Astrocyte (in vitro differentiated cells and primary cell): Measurements from ENCODE around the gene GRB2. TPM values are rescaled to one million over a fixed set of nuclear protein-coding genes. Genes with fewer than 3 reads are reported as not detected.

Experiments
- DNase-seq: peaks from one replicate; pipeline ENCODE4 v3.0.0-alpha.2; 2010; ENCODE audit warnings: low read depth
- FAIRE-seq: peaks from 2 replicates; lab custom pipeline; 2011; peaks lifted over from hg19 to GRCh38; lab: Jason Lieb, UNC
- H2AFZ ChIP-seq: 2 replicates; pipeline ENCODE4 v1.6.0; 2012; ENCODE audit warnings: low read depth, low read length, inconsistent platforms
- H3K27ac ChIP-seq: 2 replicates; pipeline ENCODE4 v1.5.1; 2011; ENCODE audit warnings: low read depth, low read length, inconsistent platforms
- H3K27me3 ChIP-seq: 2 replicates; pipeline ENCODE4 v1.6.0; 2011; ENCODE audit warnings: low read length, inconsistent platforms; ENCODE audit not compliant: insufficient read depth
- H3K36me3 ChIP-seq: 2 replicates; pipeline ENCODE4 v1.5.1; 2011; ENCODE audit warnings: low read length, inconsistent platforms; ENCODE audit not compliant: insufficient read depth
- H3K4me1 ChIP-seq: 2 replicates; pipeline ENCODE4 v1.5.1; 2011; ENCODE audit warnings: low read length, inconsistent platforms; ENCODE audit not compliant: insufficient read depth
- H3K4me2 ChIP-seq: 2 replicates; pipeline ENCODE4 v1.6.0; 2012; ENCODE audit warnings: low read length, inconsistent platforms
- H3K4me3 ChIP-seq: 2 replicates; pipeline ENCODE4 v1.5.1; 2011; ENCODE audit warnings: low read depth, mild to moderate bottlenecking, low read length, inconsistent platforms; ENCODE audit not compliant: insufficient read depth
- H3K79me2 ChIP-seq: 2 replicates; pipeline ENCODE4 v1.6.0; 2012; ENCODE audit warnings: mild to moderate bottlenecking, low read length, inconsistent platforms; ENCODE audit not compliant: insufficient read depth
- H3K9ac ChIP-seq: 2 replicates; pipeline ENCODE4 v1.6.0; 2012; ENCODE audit warnings: mild to moderate bottlenecking, low read length, inconsistent platforms
- H3K9me3 ChIP-seq: 2 replicates; pipeline ENCODE4 v1.5.1; 2012; ENCODE audit warnings: low read depth, mild to moderate bottlenecking, low read length, inconsistent platforms; ENCODE audit not compliant: insufficient read depth
- H4K20me1 ChIP-seq: 2 replicates; pipeline ENCODE4 v1.6.0; 2012; ENCODE audit warnings: low read length, inconsistent platforms; ENCODE audit not compliant: insufficient read depth
- H3K27ac Mint-ChIP-seq: one replicate; pipeline ENCODE4 v1.8.0; 2021; ENCODE audit warnings: mild to moderate bottlenecking, mixed read lengths; ENCODE audit not compliant: unreplicated experiment
- H3K27me3 Mint-ChIP-seq: one replicate; pipeline ENCODE4 v1.8.0; 2021; ENCODE audit warnings: low read depth, mixed read lengths; ENCODE audit not compliant: unreplicated experiment
- H3K36me3 Mint-ChIP-seq: one replicate; pipeline ENCODE4 v1.8.0; 2021; ENCODE audit warnings: low read depth, mixed read lengths; ENCODE audit not compliant: unreplicated experiment
- H3K4me1 Mint-ChIP-seq: one replicate; pipeline ENCODE4 v1.8.0; 2021; ENCODE audit warnings: low read depth, mixed read lengths; ENCODE audit not compliant: unreplicated experiment
- H3K4me3 Mint-ChIP-seq: one replicate; pipeline ENCODE4 v1.8.0; 2021; ENCODE audit warnings: mild to moderate bottlenecking, moderate library complexity, mixed read lengths; ENCODE audit not compliant: unreplicated experiment
- H3K9me3 Mint-ChIP-seq: one replicate; pipeline ENCODE4 v1.8.0; 2021; ENCODE audit warnings: mild to moderate bottlenecking, mixed read lengths; ENCODE audit not compliant: unreplicated experiment
- CTCF ChIP-seq: IDR thresholded peaks from 2 replicates; pipeline ENCODE4 v1.5.1; 2011; ENCODE audit warnings: low read depth, mild to moderate bottlenecking, inconsistent platforms, low read length, moderate library complexity; ENCODE audit not compliant: insufficient read depth
- EZH2 ChIP-seq: IDR thresholded peaks from 2 replicates; pipeline ENCODE4 v1.6.1; 2012; ENCODE audit warnings: mild to moderate bottlenecking, low read length, inconsistent platforms; ENCODE audit not compliant: insufficient read depth
- total RNA-seq: library from RNA; stranded (reverse); gene quantifications from 2 replicates; pipeline ENCODE4 v1.2.1, GENCODE V29; 2021

The GRB2 gene
- total RNA-seq, 1 donor from 2014 or later = 168 TPM

GRCh38 chr17:75352079-75352569, 53.4 kb downstream of the GRB2 start:
- Histone ChIP-seq H4K20me1 (peaks cover 88% of the 10 kb centered on the region), H3K36me3 (no peaks in the 10 kb centered on the region), H3K9ac (no peak overlapping the region), H3K4me1 (peaks cover 8% of the 10 kb centered on the region), H3K79me2 (peaks cover 91% of the 10 kb centered on the region), H3K4me3 (no peak overlapping the region), H3K4me2 (no peak overlapping the region), H2AFZ (no peak overlapping the region), H3K9me3 (no peaks in the 10 kb centered on the region), H3K27me3 (no peaks in the 10 kb centered on the region), H3K27ac (no peak overlapping the region)
- peaks cover 34% of the 10 kb centered on the region for H3K4me1 Mint-ChIP-seq
- TF ChIP-seq CTCF (no peak), EZH2 (no peak)
- no peaks in the 10 kb centered on the region for H3K27me3 Mint-ChIP-seq
- no peak overlapping the region for H3K4me3 Mint-ChIP-seq
- DNase-seq = no peak
- no peaks in the 10 kb centered on the region for H3K9me3 Mint-ChIP-seq
- H3K27ac Mint-ChIP-seq = peak overlapping the region; percentile 24
- peaks cover 6% of the 10 kb centered on the region for H3K36me3 Mint-ChIP-seq
- no peak for FAIRE-seq

GRCh38 chr17:75350706-75351105, 54.8 kb downstream of the GRB2 start:
- TF ChIP-seq CTCF (no peak), EZH2 (no peak)
- Histone ChIP-seq H3K4me3 (no peak overlapping the region), H3K27me3 (no peaks in the 10 kb centered on the region), H3K36me3 (no peaks in the 10 kb centered on the region), H3K79me2 (peaks cover 90% of the 10 kb centered on the region), H3K4me1 (peaks cover 13% of the 10 kb centered on the region), H3K27ac (no peak overlapping the region), H2AFZ (no peak overlapping the region), H3K9ac (no peak overlapping the region), H3K4me2 (no peak overlapping the region), H4K20me1 (peaks cover 90% of the 10 kb centered on the region), H3K9me3 (no peaks in the 10 kb centered on the region)
- no peak overlapping the region for H3K4me3 Mint-ChIP-seq
- H3K27me3 Mint-ChIP-seq = no peaks in the 10 kb centered on the region
- DNase-seq = no peak
- H3K4me1 Mint-ChIP-seq = peaks cover 41% of the 10 kb centered on the region
- H3K27ac Mint-ChIP-seq = peak overlapping the region; percentile 41
- no peaks in the 10 kb centered on the region for H3K9me3 Mint-ChIP-seq
- no peak for FAIRE-seq
- peaks cover 6% of the 10 kb centered on the region for H3K36me3 Mint-ChIP-seq

- Histone ChIP-seq H2AFZ (no peak overlapping the region), H3K27ac (no peak overlapping the region), H3K9ac (no peak overlapping the region), H4K20me1 (peaks cover 90% of the 10 kb centered on the region), H3K4me3 (no peak overlapping the region), H3K36me3 (no peaks in the 10 kb centered on the region), H3K79me2 (peaks cover 90% of the 10 kb centered on the region), H3K4me2 (no peak overlapping the region), H3K4me1 (peaks cover 16% of the 10 kb centered on the region), H3K27me3 (no peaks in the 10 kb centered on the region), H3K9me3 (no peaks in the 10 kb centered on the region)
- no peak overlapping the region for H3K4me3 Mint-ChIP-seq
- DNase-seq (no peak), FAIRE-seq (no peak)
- H3K27me3 Mint-ChIP-seq = no peaks in the 10 kb centered on the region
- H3K9me3 Mint-ChIP-seq = no peaks in the 10 kb centered on the region
- peaks cover 6% of the 10 kb centered on the region for H3K36me3 Mint-ChIP-seq
- H3K4me1 Mint-ChIP-seq = peaks cover 48% of the 10 kb centered on the region
- TF ChIP-seq CTCF (no peak), EZH2 (no peak)
- no peak overlapping the region for H3K27ac Mint-ChIP-seq
These were observed 55.4 kb downstream of the GRB2 start for GRCh38 chr17:75350029-75350428.
